GM12878 (cell line): Measurements from ENCODE around the gene HECTD4. TPM values are rescaled to one million over a fixed set of nuclear protein-coding genes. Genes with fewer than 3 reads are reported as not detected.

Experiments used
- ATAC-seq: fragments of 200-7000 bp; cut with Tn5 transposase; 3 replicates; pipeline ENCODE4 v1.9.1; 2020; ENCODE audit warnings: mild to moderate bottlenecking, moderate library complexity
- BruUV-seq: library from RNA; stranded (reverse); fragments of 400-500 nt; replicated peaks from 2 replicates; lab custom pipeline; 2021; lab: Mats Ljungman, UMichigan
- CTCF ChIA-PET: fragments of 300-600 bp; sonication (Branson Sonifier 250); formaldehyde crosslinking; extraction: SDS; loops from one replicate; lab custom pipeline; 2021; ENCODE audit warnings: inconsistent platforms; lab: Yijun Ruan, JAX
- POLR2A ChIA-PET: fragments of 350-600 bp; formaldehyde crosslinking; extraction: SDS; loops from one replicate; lab custom pipeline; 2021; ENCODE audit warnings: inconsistent platforms; lab: Charles Lee
- RAD21 ChIA-PET: fragments of 300-600 bp; sonication (Branson Sonifier 250); formaldehyde crosslinking; loops from one replicate; lab custom pipeline; 2023; ENCODE audit warnings: antibody characterized with exemption; ENCODE audit not compliant: unreplicated experiment; lab: Charles Lee
- SMC1A ChIA-PET: fragments of 300-600 bp; sonication (Branson Sonifier 250); formaldehyde crosslinking; loops from one replicate; lab custom pipeline; 2023; ENCODE audit not compliant: unreplicated experiment, uncharacterized antibody; lab: Charles Lee
- DNase-seq: peaks from one replicate; pipeline ENCODE4 v3.0.0-alpha.2; 2011; ENCODE audit warnings: low read depth, low spot score
- FAIRE-seq: peaks from 3 replicates; lab custom pipeline; 2011; peaks lifted over from hg19 to GRCh38; lab: Jason Lieb, UNC
- H2AFZ ChIP-seq: 2 replicates; pipeline ENCODE4 v1.6.0; 2011; ENCODE audit warnings: low read depth, low read length, control low read depth; ENCODE audit not compliant: control insufficient read depth
- H3K27ac ChIP-seq: 2 replicates; pipeline ENCODE4 v1.5.1; 2011; ENCODE audit warnings: control low read depth; ENCODE audit not compliant: control insufficient read depth, insufficient read depth
- H3K27me3 ChIP-seq, 2 experiments: replicated peaks in 1 of 2; 2 replicates each; pipeline versions ENCODE4 v1.6.0 to v1.6.1; 2011; ENCODE audit warnings: low read length in 1 of 2; ENCODE audit not compliant: control insufficient read depth in 2 of 2, insufficient read depth in 2 of 2
- H3K36me3 ChIP-seq, 2 experiments: 2 replicates each; pipeline ENCODE4 v1.5.1; 2011; ENCODE audit warnings: low read length in 1 of 2; ENCODE audit not compliant: control insufficient read depth in 2 of 2, insufficient read depth in 2 of 2
- H3K4me1 ChIP-seq: 2 replicates; pipeline ENCODE4 v1.6.1; 2011; ENCODE audit warnings: mild to moderate bottlenecking, low read length, moderate library complexity, mixed read lengths; ENCODE audit not compliant: control insufficient read depth, insufficient read depth
- H3K4me2 ChIP-seq: 2 replicates; pipeline ENCODE4 v1.6.0; 2011; ENCODE audit warnings: control low read depth; ENCODE audit not compliant: control insufficient read depth, insufficient read depth
- H3K4me3 ChIP-seq: fragments of 200-600 bp; sonication (generic); 2 replicates; pipeline ENCODE4 v1.5.1; 2016
- H3K79me2 ChIP-seq: 2 replicates; pipeline ENCODE4 v1.6.0; 2011; ENCODE audit warnings: low read length; ENCODE audit not compliant: control insufficient read depth, insufficient read depth
- H3K9ac ChIP-seq: 2 replicates; pipeline ENCODE4 v1.8.0; 2011; ENCODE audit warnings: low read length, control low read depth, mixed read lengths; ENCODE audit not compliant: control insufficient read depth, insufficient read depth
- H3K9me3 ChIP-seq: replicated peaks from 3 replicates; pipeline ENCODE4 v1.5.1; 2011; ENCODE audit warnings: mild to moderate bottlenecking, low read length; ENCODE audit not compliant: control insufficient read depth, insufficient read depth
- H4K20me1 ChIP-seq: 2 replicates; pipeline ENCODE4 v1.6.0; 2011; ENCODE audit not compliant: control insufficient read depth, insufficient read depth
- BHLHE40 ChIP-seq, 2 experiments: fragments of 450-650 bp in 1 of 2; IDR thresholded peaks; 2 replicates each; pipeline ENCODE4 v1.6.1; 2011 to 2017; ENCODE audit warnings: low read depth in 2 of 2, borderline replicate concordance in 1 of 2, improper control_type of control experiment in 1 of 2, low read length in 1 of 2, mild to moderate bottlenecking in 1 of 2
- CBFB ChIP-seq: IDR thresholded peaks from 2 replicates; pipeline ENCODE4 v1.6.1; 2016; ENCODE audit warnings: antibody characterized with exemption, low read depth
- CREB1 ChIP-seq: IDR thresholded peaks from 2 replicates; pipeline ENCODE4 v1.6.1; 2012; ENCODE audit warnings: low read depth, mild to moderate bottlenecking, inconsistent platforms
- EGR1 ChIP-seq, 2 experiments: IDR thresholded peaks; 1 replicate in 1 of 2; 2 replicates in 1 of 2; pipeline ENCODE4 v1.6.1; 2011 to 2012; ENCODE audit warnings: low read depth in 2 of 2, low read length in 2 of 2, borderline replicate concordance in 1 of 2, mild to moderate bottlenecking in 1 of 2, moderate library complexity in 1 of 2
- ETV6 ChIP-seq, 2 experiments: fragments of 450-650 bp in 1 of 2; IDR thresholded peaks in 1 of 2; conservative IDR thresholded peaks in 1 of 2; 2 replicates each; pipeline ENCODE4 v1.6.1; 2014; ENCODE audit warnings: antibody characterized with exemption in 1 of 2, borderline replicate concordance in 1 of 2, low read depth in 1 of 2, mild to moderate bottlenecking in 1 of 2, moderate library complexity in 1 of 2
- IRF4 ChIP-seq: IDR thresholded peaks from 2 replicates; pipeline ENCODE4 v1.6.1; 2011; ENCODE audit warnings: low read depth, low read length
- JUNB ChIP-seq: IDR thresholded peaks from 2 replicates; pipeline ENCODE4 v1.6.1; 2016; ENCODE audit warnings: antibody characterized with exemption, mild to moderate bottlenecking
- POLR2AphosphoS2 ChIP-seq: IDR thresholded peaks from 2 replicates; pipeline ENCODE4 v1.6.1; 2011; ENCODE audit warnings: low read depth, mild to moderate bottlenecking, low read length, improper control_type of control experiment, moderate library complexity
- SMARCA5 ChIP-seq: fragments of 450-650 bp; IDR thresholded peaks from 2 replicates; pipeline ENCODE4 v1.6.1; 2017; ENCODE audit warnings: mild to moderate bottlenecking
- TCF3 ChIP-seq: IDR thresholded peaks from 2 replicates; pipeline ENCODE4 v1.6.1; 2012; ENCODE audit warnings: low read depth, mild to moderate bottlenecking, low read length, borderline replicate concordance; ENCODE audit not compliant: insufficient read depth
- WGBS: methylation state at CpG from one replicate; pipeline ENCODE4 v1.1.6; 2016; ENCODE audit warnings: low lambda C conversion rate; ENCODE audit not compliant: insufficient replicate concordance, insufficient coverage; ENCODE audit errors: missing lambda C conversion rate; 5-methylcytosine and 5-hydroxymethylcytosine counted together
- in situ Hi-C: fragments of 300-500 bp; cut with MboI; formaldehyde crosslinking; loops from 9 replicates; pipeline ENCODE4 v1.14.3; 2018; ENCODE audit warnings: mixed read lengths
- intact Hi-C: fragments of 100-400 bp; cut with micrococcal nuclease; formaldehyde crosslinking; loops from one replicate; pipeline ENCODE4 v1.14.2; 2022; ENCODE audit not compliant: unreplicated experiment
- polyA plus RNA-seq, 11 experiments: library from polyadenylated mRNA; depleted of rRNA in 4 of 11; unstranded in 6 of 11; stranded (reverse) in 5 of 11; fragments of >200 nt; fragmentation: Nextera tagmentation in 4 of 11; fragmentation: Illumina TruSeq in 1 of 11; extraction: Ambion mirVana in 4 of 11; extraction: Trizol in 1 of 11; gene quantifications; 1 replicate in 1 of 11; 2 replicates in 10 of 11; pipeline versions ENCODE4 v1.2.1 to v1.2.3, GENCODE V29; 2011 to 2016; ENCODE audit warnings: inconsistent platforms in 2 of 11, missing spikeins in 2 of 11, low read depth in 1 of 11
- total RNA-seq, 4 experiments: library from RNA; depleted of rRNA in 3 of 4; stranded (reverse); fragments of >200 nt in 3 of 4; fragmentation: Illumina TruSeq in 1 of 4; extraction: Trizol in 1 of 4; gene quantifications; 2 replicates each; pipeline versions ENCODE4 v1.2.1 to v1.2.3, GENCODE V29; 2013 to 2021
- TF ChIP-seq, protein P1 (sequence below): fragments of 450-650 bp; IDR thresholded peaks from 2 replicates; pipeline ENCODE4 v1.6.1; 2017; ENCODE audit warnings: mild to moderate bottlenecking, moderate library complexity
- TF ChIP-seq, protein P2 (sequence below): fragments of 450-650 bp; IDR thresholded peaks from 2 replicates; pipeline ENCODE4 v1.6.1; 2016; ENCODE audit warnings: mild to moderate bottlenecking
- TF ChIP-seq, protein P3 (sequence below): fragments of 150-350 bp; IDR thresholded peaks from 2 replicates; pipeline ENCODE4 v1.6.1; 2016; ENCODE audit warnings: low read depth, low read length

HECTD4 gene
- total and polyA plus RNA-seq, 10 of the 15 experiments (the other 5 are each of a cell fraction or from before 2014, with no cell fraction given): 5.8 to 43.9 (median 17.9) TPM

DNA sequence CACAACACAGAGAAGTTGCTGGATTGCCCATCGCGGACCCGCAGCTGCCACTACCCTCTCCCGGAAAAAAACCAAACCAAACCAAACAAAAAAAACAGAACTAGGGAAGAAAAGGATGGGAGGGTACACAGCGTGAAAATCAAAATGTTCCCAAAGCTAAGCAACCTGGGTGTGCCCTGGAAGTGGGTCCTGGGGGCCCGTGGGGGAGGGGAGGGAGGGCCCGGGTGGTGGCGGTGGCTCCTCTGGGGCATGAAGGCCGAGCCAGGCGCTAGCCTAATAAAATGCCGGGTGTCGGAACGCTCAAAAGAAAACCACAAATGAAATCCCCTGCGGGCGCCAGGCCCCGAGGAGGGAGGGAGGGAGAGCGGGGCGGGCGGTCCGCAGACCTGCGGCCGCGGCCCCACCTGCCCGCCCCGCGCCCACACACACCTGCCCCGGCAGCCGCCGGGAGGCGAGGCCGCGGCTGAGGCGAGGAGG is 787 bp downstream of the HECTD4 start:
- H3K4me2 ChIP-seq: peak overlapping the region; percentile 80
- no peaks in the 10 kb centered on the region for H3K9me3 ChIP-seq
- peak overlapping the region; percentile 82 for H3K27ac ChIP-seq
- RAD21 ChIA-PET: no interaction called here
- H2AFZ ChIP-seq: peak overlapping the region; percentile 75
- no peak for FAIRE-seq
- no peaks in the 10 kb centered on the region for H4K20me1 ChIP-seq
- H3K27me3 ChIP-seq: no peaks in the 10 kb centered on the region
- CTCF ChIA-PET: interaction anchor here (0.6 kb wide), 1 partner anchor 9 kb away, joined by 3 read pairs; no protein-coding TSS in a partner anchor
- H3K4me3 ChIP-seq: peak overlapping the region; percentile 98
- no TSS peak for BruUV-seq
- no peaks in the 10 kb centered on the region for H3K36me3 ChIP-seq
- POLR2A ChIA-PET: interaction anchor here (1.0 kb wide), 1 partner anchor 30 kb away, joined by 3 read pairs; no protein-coding TSS in a partner anchor
- peaks cover 46% of the 10 kb centered on the region for H3K79me2 ChIP-seq
- peak overlapping the region; percentile 70 for H3K9ac ChIP-seq
- 1% methylated on average over 8 of the region's 33 CpGs for WGBS
- SMC1A ChIA-PET: no interaction called here
- in situ Hi-C loops: loop anchor here (10.0 kb wide), 1 partner anchor 437 kb away; no protein-coding TSS in a partner anchor
- no peaks in the 10 kb centered on the region; the same call in 1 of the 2 replicates for H3K4me1 ChIP-seq
- no peak for DNase-seq
- intact Hi-C loops: loop anchor here (2.0 to 10.0 kb wide), 5 partner anchors 79 to 537 kb away; partner anchors contain the start of genes ERP29, MAPKAPK5 and TMEM116
- peak; percentile 68 for ATAC-seq
- TF ChIP-seq EGR1 (IDR thresholded peaks at IDR 0.05; ENCODE audit: borderline replicate concordance in 1 of 2, low read depth in 2 of 2, low read length in 2 of 2) (peak in 1 of 2 experiments; percentile 84; a peak in 2 of 3 replicates), CREB1 (0 out of 2 replicates have a peak, but pooled peaks have one; percentile 18), POLR2AphosphoS2 (no peak), ETV6 (conservative IDR thresholded peaks at IDR 0.05 in 1 of 2, IDR thresholded peaks at IDR 0.05 in 1 of 2; ENCODE audit: borderline replicate concordance in 1 of 2, low read depth in 1 of 2) (no peak), CBFB (0 out of 2 replicates have a peak, but pooled peaks have one; percentile 60), TCF3 (peak; percentile 86), BHLHE40 (IDR thresholded peaks at IDR 0.05; ENCODE audit: borderline replicate concordance in 1 of 2, low read depth in 2 of 2, low read length in 1 of 2) (peak in 1 of 2 experiments; percentile 50; a peak in 2 of 4 replicates), IRF4 (no peak), JUNB (no peak), SMARCA5 (peak; percentile 73; the same call in 1 of the 2 replicates)
- TF ChIP-seq, protein P1, sequence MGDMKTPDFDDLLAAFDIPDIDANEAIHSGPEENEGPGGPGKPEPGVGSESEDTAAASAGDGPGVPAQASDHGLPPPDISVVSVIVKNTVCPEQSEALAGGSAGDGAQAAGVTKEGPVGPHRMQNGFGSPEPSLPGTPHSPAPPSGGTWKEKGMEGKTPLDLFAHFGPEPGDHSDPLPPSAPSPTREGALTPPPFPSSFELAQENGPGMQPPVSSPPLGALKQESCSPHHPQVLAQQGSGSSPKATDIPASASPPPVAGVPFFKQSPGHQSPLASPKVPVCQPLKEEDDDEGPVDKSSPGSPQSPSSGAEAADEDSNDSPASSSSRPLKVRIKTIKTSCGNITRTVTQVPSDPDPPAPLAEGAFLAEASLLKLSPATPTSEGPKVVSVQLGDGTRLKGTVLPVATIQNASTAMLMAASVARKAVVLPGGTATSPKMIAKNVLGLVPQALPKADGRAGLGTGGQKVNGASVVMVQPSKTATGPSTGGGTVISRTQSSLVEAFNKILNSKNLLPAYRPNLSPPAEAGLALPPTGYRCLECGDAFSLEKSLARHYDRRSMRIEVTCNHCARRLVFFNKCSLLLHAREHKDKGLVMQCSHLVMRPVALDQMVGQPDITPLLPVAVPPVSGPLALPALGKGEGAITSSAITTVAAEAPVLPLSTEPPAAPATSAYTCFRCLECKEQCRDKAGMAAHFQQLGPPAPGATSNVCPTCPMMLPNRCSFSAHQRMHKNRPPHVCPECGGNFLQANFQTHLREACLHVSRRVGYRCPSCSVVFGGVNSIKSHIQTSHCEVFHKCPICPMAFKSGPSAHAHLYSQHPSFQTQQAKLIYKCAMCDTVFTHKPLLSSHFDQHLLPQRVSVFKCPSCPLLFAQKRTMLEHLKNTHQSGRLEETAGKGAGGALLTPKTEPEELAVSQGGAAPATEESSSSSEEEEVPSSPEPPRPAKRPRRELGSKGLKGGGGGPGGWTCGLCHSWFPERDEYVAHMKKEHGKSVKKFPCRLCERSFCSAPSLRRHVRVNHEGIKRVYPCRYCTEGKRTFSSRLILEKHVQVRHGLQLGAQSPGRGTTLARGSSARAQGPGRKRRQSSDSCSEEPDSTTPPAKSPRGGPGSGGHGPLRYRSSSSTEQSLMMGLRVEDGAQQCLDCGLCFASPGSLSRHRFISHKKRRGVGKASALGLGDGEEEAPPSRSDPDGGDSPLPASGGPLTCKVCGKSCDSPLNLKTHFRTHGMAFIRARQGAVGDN: no peak
- TF ChIP-seq, protein P2, sequence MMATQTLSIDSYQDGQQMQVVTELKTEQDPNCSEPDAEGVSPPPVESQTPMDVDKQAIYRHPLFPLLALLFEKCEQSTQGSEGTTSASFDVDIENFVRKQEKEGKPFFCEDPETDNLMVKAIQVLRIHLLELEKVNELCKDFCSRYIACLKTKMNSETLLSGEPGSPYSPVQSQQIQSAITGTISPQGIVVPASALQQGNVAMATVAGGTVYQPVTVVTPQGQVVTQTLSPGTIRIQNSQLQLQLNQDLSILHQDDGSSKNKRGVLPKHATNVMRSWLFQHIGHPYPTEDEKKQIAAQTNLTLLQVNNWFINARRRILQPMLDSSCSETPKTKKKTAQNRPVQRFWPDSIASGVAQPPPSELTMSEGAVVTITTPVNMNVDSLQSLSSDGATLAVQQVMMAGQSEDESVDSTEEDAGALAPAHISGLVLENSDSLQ: peak; percentile 27
- TF ChIP-seq, protein P3, sequence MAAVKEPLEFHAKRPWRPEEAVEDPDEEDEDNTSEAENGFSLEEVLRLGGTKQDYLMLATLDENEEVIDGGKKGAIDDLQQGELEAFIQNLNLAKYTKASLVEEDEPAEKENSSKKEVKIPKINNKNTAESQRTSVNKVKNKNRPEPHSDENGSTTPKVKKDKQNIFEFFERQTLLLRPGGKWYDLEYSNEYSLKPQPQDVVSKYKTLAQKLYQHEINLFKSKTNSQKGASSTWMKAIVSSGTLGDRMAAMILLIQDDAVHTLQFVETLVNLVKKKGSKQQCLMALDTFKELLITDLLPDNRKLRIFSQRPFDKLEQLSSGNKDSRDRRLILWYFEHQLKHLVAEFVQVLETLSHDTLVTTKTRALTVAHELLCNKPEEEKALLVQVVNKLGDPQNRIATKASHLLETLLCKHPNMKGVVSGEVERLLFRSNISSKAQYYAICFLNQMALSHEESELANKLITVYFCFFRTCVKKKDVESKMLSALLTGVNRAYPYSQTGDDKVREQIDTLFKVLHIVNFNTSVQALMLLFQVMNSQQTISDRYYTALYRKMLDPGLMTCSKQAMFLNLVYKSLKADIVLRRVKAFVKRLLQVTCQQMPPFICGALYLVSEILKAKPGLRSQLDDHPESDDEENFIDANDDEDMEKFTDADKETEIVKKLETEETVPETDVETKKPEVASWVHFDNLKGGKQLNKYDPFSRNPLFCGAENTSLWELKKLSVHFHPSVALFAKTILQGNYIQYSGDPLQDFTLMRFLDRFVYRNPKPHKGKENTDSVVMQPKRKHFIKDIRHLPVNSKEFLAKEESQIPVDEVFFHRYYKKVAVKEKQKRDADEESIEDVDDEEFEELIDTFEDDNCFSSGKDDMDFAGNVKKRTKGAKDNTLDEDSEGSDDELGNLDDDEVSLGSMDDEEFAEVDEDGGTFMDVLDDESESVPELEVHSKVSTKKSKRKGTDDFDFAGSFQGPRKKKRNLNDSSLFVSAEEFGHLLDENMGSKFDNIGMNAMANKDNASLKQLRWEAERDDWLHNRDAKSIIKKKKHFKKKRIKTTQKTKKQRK: no peak
